Brain pericyte (primary cell): ENCODE measurements around the gene CASP1.
"Not testable (repeated sequence)": the region's sequence is repeated elsewhere in the genome, so short reads cannot be mapped to it uniquely, and the experiment has no call there.

Source experiments
- DNase-seq: peaks from one replicate; pipeline ENCODE4 v3.0.0-alpha.2; 2012; ENCODE audit warnings: low read depth, low spot score

The CASP1 gene

DNA sequence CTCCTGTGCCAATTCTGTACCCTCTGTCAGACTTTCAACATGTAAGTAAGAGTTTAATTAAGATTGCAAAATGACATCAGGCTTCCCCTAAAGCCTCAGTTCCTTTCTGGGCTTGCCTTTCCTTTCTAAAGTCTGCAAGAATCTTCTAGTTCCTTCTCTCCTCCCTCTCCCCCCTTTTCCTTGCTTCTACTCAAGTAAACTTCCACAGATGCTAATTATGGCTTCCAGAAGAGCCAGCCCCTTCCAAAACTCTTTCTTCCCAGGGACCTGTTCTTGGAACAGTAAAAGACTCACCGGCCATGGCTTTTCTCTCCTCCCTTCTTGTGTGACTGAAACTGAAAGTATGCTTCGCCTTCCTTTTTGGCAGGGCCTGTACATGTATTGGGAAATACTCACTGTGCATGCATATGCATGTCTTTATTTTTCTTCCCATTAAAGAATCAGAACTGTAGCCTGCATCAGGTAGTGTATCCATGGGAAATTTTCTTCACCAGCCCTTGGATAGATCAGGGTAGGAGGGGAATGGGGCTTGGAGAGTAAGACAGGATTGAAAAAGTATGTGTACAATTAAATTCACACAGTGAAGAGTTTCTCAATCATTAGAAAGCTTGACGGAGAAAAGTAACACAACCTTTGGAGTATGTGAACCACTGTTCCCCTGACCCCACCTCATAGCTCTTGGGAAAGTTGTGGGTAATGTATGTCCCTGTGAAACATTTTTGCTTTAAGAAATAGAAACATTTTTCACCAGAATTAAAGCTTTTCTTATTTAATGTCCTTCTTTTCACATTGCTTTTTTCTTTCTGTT, at the start of gene CASP1:
TSS of gene CASP1 (minus strand) at position 332 of the 808 bp plus-strand sequence. CDS start at position 301, 31 bp downstream.
- DNase-seq = peak; percentile 12

- no peak for DNase-seq
Observed at GRCh38 chr11:105081412-105082150, 46.6 kb upstream of the CASP1 start.

DNA sequence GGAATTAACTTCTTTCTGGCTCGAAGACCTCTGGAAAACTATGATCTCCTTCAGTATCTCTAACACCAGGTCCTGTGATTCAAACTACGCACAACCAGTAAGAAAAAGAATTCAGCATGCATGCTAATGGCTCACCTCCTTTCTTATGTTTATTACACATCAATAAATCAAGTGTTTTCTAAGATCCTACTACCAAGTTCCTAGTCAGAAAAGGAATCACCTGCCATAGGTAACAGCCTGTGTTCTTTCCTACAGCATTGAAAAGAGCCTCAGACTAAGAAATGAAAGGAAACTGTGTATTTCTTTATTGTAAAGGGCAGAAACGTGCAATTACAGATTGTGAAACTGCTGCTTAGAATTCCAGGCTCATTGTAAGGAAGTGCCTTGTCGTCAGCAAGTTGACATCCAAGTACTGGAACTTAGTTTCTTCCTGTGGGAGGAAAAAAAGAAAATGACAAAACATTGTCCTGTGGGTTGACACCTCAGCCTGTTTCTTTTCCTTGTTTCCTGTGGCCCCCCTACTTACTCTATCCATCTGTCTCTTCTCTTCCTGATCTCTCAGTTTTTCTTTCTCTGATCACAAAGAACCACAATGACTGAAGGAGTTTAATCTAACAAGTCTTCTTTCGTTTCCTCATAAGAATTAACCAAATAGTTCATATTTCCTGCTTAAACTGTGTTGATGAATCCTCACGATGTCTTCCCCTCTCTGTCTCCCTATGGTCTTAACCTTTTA, 45.4 kb upstream of the CASP1 start:
- not testable (repeated sequence) for DNase-seq

GRCh38 chr11:105078283-105078682, 43.3 kb upstream of the CASP1 start:
- no peak for DNase-seq

GRCh38 chr11:105077141-105077790, 42.3 kb upstream of the CASP1 start:
- not testable (repeated sequence) for DNase-seq

DNA sequence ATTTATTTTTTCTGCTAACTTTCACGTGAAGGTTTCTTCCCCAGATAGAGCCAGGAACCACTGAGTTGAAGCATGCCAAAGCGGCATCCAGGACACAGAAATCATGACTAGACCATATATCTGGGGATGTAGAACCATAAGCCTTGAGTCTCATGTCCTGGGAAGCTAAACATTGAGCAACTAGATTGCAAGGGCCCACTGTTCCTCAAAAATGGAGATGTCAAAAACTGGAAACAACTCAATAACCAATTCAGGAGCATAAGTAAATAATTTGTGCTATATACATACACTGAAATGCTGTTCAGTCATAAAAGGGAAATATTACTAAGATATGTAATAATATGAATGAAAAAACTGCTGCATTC, 39.2 kb upstream of the CASP1 start:
- DNase-seq = no peak

GRCh38 chr11:105073456-105074165, 38.7 kb upstream of the CASP1 start:
- no peak for DNase-seq

DNA sequence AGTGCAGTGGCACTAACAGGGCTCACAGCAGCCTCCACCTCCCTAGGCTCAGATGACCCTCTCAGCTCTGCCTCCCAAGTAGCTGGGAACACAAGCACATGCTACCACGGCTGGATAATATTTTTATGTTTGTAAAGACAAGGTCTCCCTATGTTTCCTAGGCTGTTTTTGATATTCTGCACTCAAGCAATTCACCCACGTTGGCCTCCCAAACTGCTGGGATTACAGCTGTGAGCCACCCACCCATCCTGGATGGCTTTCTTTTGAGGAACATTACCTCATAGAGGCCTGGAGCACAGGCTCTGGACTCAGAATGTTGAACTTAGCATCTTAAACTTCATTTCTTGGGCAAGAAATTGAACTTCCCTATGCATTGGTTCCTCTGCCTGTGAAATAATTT, 37.1 kb upstream of the CASP1 start:
- not testable (repeated sequence) for DNase-seq

DNA sequence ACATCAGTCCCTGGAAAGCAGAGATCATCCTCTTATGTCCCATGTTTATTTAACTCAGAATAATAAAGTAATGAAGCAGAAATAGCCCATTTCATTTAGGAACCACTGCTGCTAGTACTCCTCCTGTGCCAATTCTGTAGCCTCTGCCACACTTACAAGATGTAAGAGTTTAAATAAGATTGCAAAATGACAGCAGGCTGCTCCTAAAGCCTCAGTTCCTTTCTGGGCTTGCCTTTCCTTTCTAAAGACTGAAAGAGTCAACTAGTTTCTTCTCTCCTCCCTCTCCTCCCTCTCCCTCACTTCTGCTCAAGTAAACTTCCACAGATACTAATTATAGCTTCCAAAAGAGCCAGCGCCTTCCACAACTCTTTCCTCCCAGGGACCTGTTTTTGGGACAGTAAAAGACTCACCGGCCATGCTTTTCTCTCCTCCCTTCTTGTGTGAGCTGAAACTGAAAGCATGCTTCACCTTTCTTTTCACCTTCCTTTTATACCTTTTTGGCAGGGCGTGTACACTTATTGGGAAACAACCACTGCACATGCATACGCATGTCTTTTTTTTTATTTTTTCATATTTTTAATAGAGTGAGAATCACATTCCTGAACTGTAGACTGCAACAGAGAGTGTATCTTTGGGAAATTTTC, 36.3 kb upstream of the CASP1 start:
- DNase-seq = no peak

GRCh38 chr11:105070306-105070705, 35.4 kb upstream of the CASP1 start:
- no peak for DNase-seq

- DNase-seq = not testable (repeated sequence)
Observed at GRCh38 chr11:105069749-105070148, 34.8 kb upstream of the CASP1 start.

DNA sequence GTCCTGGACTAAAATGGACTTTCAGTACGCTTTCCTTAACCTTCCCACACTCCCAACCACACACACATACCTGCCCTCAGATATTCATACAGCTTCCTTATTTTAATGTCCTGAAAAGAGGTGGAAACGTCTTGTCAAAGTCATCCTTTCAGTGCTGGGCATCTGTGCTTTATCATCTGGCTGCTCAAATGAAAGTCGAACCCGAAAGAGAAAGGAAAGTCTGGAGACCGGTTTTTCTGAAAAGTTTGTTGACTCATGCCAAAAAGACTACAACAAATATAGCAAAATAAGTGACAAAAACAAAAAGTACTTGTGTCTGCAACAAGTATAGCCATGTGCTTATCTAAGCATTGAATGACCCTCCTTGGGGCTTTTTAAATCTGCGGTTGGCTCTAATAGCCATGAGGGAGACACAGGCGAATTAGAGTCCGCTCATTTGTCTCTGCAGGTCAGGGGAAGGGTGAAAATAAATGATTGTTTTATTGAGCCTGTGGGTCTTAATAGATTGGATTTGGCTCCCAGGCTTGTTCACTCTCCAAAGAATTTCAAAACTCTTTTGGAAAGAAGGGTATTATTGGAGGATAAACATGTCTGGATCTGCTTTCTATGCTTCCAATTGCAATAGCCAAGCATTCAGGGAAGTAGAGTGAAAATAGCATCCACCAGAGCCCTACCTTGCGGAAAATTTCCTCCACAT, 28.4 kb upstream of the CASP1 start:
- not testable (repeated sequence) for DNase-seq

GRCh38 chr11:105057432-105057831, 22.5 kb upstream of the CASP1 start:
- DNase-seq = no peak

- no peak for DNase-seq
Observed at GRCh38 chr11:105056446-105056845, 21.5 kb upstream of the CASP1 start.

DNA sequence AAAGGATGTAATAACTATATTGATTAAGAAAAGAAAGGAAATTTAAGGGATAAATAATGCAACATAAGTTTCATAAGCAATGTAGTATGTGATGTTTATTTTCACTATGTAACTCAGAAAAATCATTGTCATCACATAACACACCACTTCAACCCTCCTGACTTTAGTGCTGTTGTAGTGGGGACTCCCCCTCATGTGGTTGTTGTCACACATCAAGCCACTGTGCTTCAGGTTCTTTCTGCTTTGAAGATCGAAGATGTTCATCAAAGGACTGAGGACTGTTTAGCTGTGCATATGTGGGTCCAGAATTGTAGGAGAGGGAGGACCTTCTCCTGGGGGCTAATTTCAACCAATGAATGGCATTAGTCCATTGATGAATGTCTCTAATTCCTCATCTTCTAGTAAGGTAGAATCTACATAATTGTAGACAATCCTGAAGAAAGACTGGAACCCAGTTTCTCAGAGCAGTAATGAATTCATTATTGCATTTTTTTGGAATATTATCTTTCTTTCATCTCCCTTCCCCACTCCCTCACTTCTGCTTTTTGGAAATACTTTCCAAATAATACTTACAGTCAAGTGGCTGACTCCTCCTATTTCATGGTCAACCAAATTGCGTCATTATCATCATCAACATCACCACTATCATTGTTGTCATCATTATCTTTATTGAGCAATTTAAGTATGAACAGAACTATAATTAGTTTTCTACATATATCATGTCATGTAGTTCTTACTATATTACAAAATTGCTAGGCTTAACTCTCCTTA, 20.0 kb upstream of the CASP1 start:
- DNase-seq = no peak

DNA sequence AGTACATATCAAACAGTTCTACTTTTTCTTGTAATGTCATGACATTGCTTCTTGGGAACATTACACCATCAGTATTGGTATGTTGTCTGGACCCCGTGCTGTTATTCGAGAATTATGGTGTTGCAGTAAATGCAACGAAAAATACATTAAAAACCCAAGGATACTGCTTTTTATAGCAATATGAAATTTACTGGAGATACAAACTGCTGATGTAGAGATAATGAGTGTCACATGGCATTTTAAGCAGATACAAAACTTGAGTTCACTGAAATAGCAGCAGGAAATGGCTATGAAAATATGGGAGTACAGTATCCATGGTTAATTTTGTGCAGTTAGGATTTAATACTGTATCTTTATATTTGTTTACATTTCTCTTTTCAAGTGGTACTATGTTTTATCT, 17.5 kb upstream of the CASP1 start:
- no peak for DNase-seq

DNA sequence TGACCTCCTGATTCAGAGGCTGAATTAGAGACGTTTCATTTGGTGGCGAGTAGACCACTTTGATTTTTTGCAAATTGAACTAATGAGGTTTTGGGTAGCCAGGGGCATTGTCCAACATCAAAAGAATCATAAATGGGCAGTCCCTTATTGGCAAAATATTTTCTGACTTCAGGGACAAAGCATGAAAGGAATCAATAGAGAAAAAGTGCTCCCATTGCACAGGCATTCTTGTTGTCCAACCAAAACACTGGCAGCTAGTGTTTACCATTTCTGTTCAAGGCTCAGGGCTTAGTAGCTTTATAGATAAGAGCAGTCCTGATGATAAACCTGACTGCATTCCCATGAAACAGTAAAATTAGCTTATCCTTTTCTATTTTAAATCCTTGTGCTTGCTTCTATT, 16.6 kb upstream of the CASP1 start:
- DNase-seq = no peak

- DNase-seq = no peak
Observed at GRCh38 chr11:105049481-105049880, 14.5 kb upstream of the CASP1 start.

GRCh38 chr11:105046898-105047579, 12.1 kb upstream of the CASP1 start:
- DNase-seq = peak; percentile 82
